GM18951 (cell line): ENCODE results near the gene ARHGAP22.

Experiments
- POLR2A ChIP-seq: IDR thresholded peaks from 4 replicates; pipeline ENCODE4 v1.6.1; 2011; ENCODE audit warnings: mild to moderate bottlenecking; ENCODE audit not compliant: insufficient read length, insufficient read depth; ENCODE audit errors: extremely low read depth
- in situ Hi-C: fragments of 300-500 bp; cut with MboI; formaldehyde crosslinking; loops from one replicate; pipeline ENCODE4 v1.12.0; 2022; ENCODE audit warnings: low sequenced_read_pairs, mixed read lengths, inconsistent platforms; ENCODE audit not compliant: unreplicated experiment

The ARHGAP22 gene

DNA sequence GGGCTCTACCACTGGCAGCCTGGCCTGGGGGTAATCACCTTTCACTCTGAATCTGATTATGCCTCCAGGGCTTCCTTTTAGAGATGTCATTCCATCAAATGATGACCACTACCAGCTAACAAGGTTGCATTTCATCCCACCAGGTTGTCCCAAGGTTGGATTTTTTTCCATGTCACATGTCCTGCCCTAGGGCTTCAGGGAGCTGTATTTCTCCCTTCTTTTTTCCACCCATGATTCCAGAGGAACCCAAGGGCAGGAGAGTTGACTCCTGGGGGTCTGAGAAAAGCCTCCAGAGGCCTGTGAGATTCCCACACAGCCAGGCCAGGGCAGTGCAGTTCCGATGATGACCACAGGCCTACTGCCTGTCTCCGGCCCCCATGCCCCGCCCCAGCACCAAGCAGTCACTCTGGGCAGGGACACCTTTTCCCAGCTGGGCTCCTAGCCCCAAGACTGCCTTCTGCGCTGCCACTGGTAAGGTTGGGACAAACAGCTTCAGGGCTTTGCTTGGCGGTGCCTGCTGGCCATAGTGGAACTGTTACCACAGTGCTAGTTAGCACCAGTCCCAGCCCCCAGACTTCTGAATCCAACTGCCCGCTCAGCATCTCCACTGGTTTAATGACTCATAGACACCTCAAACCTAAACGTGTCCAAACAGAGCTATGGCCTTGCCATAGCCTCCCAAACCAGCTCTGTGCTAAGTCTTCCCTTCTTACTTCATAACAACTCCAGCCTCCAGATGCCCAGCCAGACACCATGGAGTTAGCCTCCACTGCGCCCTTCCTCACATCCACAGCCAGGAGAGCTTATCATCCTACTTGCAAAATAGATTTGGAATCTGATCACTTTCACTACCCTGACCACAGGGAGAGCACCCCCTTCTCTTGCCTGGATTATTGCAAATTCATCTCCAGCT, 133.7 kb downstream of the ARHGAP22 start:
- no peak for TF ChIP-seq POLR2A
- in situ Hi-C loops, result no loop called here

DNA sequence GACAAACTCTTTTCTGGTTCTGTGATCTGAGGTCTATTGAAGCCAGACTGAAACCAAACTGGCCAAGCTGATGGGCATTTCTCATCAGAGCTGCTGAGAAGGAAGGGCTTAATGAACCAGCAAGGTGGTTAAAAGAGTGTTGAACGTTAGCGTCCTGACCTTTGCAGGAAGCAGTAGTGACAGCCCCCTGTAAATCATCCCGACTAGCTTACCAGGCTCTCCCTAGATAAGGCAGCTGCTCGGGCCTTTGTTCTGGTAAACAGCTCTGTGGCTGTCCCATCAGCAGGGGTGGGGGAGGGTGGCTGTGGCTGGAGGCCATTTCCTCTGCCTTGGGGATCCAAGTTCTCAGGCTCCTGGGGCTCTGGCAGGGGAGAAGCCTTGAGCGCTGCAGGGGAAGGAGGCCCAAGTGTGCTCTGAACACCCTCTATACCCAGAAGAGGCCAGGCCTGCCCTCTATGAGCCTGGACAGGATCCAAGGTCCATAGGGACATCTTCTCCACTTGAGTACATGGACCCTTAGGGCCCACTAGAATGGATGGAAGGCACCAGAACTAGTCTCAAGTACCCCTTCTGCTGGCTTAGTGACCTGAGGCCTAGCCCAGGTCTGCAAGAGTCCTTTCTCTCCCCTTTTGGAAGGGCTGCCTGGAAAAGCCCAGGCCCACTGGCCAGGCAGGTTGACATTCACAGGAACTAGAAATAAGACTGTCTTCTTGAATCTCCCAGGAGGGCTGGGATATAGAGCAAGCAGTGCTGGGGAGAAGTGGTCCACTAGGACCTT, 134.6 kb downstream of the ARHGAP22 start:
- TF ChIP-seq POLR2A, result no peak
- in situ Hi-C loops, result no loop called here

DNA sequence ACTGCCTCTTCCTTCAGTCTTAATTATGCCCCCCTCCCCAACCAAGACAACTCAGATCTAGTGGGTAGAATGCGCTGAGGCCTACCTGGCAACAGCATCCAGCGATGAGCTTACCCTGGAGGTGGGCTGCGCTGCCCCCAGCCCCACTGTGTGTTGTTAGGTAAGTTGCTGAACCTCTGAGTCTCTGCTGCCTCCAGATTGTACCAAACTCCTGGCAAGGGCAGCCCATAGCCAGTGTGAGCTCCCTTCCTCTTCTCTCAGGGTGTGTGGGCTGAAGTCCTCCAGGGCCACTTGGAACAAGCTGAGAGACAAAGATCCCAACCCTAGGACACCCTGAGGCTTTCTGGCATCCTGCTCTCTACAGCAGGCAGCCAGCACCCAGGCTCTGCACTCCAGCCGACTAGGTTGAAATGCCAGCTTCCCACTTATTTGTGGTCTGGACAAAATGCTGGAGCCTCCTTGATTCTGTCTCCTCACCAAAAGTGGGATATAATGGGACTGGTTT, 135.3 kb downstream of the ARHGAP22 start:
- TF ChIP-seq POLR2A, result no peak
- in situ Hi-C loops, result no loop called here

DNA sequence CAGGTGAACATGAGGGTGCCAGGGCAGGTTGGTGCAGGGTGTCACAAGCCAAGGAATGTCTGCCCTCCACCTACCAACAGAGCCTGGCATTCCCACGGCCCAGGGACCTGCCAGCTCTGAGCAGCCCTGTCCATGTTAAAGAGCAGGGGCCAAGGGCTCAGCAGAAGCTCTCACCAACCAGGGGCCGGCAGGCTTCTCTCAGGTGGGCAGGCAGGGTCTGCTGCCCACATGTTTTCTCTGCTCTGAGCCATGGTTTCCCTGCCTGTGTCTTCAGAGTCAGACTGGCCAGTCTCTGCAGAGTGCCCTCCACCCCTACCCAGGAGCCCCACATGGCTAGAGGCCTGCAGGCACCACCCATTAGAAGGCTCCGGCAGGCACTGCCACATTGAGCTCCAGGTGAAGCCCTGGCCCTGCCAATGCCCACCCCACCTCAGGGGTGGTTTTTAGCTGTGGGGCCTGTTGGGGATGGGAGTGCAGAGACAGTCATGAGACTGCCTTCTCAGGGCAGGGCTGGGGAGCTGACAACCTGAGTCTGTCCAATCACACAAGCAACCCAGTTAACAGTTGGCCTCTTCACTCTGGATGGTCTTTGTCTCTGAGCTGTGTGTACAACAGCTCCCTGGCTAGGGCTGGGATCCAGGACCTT, 135.9 kb downstream of the ARHGAP22 start:
- in situ Hi-C loops, result no loop called here
- no peak for TF ChIP-seq POLR2A

DNA sequence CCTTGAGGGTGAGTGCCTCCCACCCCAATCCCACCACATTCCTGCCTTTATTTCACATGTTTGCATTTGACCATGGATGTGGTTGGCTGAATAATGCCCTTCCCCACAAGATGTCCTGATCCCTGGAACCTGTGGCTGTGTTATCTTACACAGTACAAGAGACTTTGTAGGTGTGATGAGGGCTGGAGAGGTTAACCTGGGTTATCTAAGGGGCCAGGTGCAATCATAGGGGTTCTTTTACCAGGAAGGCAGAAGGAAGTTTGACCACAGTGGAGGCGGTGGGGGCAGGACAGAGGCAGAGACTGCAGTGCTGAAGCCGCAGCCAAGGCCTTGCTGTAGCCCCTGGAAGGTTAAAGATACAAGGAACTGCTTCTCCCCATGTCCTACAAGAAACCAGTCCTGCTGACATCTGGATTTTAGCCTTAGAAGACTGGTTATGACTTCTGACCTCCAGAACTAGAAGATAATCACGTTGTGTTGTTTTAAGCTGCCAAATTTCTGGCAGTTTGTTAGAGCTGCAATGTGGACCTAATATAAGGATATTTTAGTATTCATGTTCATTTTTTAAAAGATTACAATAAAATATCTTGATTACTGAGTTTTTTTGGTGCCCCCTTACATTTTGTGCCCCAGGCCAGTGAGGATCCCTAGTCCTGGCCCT, 136.6 kb downstream of the ARHGAP22 start:
- in situ Hi-C loops, result no loop called here
- no peak for TF ChIP-seq POLR2A

DNA sequence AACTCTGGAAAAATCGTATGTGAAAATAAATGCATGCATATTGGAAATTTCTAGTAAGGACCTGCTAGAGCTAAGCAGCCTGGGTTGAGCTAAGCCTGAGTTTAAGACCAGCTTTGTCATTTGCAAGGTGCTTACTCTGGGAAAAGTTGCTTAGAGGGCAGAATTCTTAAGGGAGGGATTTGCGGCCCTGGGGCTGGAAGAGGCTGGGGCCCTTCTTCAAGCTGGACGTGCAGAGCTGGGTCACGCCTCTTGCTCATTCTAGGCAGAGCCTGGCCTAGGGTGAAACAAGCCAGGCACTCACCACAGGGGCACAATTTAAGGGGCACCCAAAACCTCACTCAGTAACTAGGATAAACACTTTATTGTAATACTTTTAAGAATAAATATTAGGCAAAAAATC, 137.2 kb downstream of the ARHGAP22 start:
- no peak for TF ChIP-seq POLR2A
- in situ Hi-C loops, result no loop called here

DNA sequence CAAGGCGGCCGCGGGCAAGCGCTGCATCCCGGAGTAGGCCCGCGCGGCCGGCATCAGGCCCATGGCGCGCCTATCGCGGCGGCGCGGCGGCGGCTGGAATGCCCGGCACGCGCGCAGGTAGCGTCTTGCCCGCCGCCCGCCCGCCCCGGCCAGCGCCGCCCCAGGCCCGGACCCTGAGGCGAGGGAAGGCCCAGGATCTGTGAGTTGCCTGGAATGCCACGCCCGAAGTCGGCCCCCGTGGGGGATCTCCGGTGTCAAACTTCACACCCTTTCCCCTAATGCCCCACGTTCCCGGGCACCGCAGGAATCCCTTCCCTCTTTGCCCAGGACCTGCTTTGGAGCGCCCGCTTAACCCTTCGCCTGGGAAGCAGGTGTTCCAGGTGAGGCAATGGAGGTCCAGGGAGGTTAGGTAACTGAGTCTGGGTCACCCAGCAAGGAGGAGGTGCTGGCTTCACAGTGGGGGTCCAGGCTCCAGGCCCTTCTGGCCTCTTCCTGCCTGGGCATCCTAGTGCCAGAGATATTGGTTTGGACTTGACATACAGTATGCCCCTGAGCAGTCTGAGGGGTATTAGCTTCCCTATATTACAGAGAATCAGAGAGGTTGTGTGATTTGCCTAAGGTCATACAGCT, 138.1 kb downstream of the ARHGAP22 start:
- TF ChIP-seq POLR2A, result no peak
- in situ Hi-C loops, result no loop called here

DNA sequence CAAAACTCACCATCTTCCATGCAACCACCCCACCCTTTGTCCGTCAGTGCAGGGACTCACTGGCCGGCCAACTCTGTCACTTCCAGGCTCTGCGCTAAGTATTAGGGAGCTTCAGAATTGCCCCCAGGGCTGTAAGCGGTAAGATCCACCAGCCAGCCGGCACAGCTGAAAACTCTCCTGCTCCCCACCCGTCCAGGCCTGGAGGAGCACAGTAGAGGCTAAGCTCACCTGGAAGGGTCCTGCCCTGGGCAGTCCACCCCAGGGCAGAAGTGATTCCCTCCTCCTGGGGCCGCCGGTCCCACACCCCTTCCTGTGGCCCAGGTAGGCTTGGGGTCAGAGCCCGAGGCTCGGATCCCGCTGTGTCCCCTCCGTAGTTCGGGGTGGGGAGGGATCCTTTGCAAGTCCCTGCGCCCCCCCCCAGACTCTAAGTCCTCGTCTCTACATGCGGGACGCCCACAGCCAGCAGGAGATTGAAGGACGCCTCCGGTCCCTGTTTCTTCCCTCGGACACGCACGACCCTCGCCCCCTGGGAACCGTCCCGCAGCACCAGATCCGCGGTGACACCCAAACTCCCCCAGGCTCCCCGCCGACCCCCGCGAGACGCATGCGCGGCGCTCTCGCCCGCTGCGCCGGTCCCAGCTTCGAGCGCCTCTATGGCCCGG, 138.9 kb downstream of the ARHGAP22 start:
- in situ Hi-C loops, result no loop called here
- TF ChIP-seq POLR2A, result no peak

DNA sequence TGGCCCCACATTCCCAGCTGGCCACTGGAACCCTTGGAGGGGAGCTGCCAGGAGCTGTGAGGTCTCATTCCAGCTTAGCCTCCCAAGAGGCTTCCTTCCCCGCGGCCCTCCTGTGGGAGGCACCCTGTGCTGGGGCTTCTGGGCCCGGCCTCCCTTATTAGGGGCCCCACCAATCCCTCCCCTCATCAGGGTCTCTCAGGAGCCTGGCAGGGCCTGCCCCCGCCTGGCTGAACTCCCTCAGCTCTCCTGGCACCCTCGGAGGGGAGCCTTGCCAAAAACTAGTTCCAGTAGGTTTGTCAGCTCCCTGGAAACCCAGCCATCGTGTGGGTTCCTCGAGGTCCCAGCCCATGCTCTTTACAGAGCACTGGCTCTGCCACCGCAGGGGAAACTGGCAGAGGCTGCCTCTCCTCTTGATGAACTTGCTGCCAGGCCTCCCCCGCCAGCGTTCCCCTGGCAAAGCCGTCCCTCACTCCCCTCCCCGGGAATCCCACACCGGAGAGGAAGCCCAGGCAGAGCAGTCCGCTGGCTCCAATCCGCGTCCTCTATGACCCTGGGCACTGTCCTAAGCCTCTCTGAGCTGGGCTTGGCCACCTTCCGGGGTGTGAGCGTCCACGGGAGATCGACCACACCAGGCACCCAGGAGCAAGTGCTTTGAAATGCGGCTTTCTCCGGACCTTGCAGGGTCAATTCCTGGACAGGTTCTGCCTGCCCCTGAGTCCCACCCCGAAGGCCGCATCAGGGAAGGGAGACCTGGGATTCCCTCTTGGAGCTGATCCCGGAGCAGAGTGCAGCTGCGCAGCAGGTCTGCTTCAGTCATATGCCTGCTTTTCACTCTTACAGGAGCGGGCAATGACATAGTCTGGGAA, 139.8 kb downstream of the ARHGAP22 start:
- in situ Hi-C loops, result no loop called here
- TF ChIP-seq POLR2A, result no peak

DNA sequence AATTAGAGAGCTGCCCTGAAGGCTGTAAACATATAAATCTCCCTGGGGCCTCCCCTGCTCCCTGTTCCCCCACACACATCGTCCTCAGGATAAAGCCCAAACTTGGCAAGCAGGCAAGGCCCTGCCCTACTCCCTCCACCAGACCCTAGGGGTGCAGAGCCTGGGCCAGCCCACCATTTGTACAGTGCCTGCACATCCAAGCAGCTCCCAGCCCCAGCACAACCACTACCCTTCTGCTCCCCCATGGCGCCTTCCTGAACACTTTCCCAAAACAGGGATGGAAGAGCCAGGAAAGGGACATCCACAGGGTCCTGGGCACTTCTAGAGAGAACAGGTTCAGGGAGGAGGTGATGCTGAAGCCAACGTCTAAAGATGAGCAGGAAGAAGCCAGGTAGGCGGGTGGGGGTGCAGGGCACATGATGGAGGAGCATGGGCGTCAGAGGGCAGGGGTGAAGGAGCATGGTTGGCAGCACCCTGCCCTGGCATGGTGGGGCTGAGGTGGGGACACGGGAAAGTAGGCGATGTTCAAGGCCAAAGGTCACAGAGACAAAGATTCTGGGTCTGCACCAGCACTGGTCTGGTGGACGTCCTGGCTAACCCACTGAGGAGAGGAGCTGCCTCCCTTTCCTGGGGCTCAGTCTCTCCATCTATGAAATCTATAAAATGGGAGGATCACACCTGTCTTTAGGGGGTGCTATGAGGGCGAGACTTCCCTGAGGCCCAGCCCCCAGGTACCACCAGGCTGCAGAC, 140.6 kb downstream of the ARHGAP22 start:
- TF ChIP-seq POLR2A, result no peak
- in situ Hi-C loops, result no loop called here
